Astrocyte (in vitro differentiated cells and primary cell): ENCODE measurements around the gene PDK2. TPM values are rescaled to one million over a fixed set of nuclear protein-coding genes. Genes with fewer than 3 reads are reported as not detected.

ENCODE experiments used
- DNase-seq: peaks from one replicate; pipeline ENCODE4 v3.0.0-alpha.2; 2010; ENCODE audit warnings: low read depth
- FAIRE-seq: peaks from 2 replicates; lab custom pipeline; 2011; peaks lifted over from hg19 to GRCh38; lab: Jason Lieb, UNC
- H2AFZ ChIP-seq: 2 replicates; pipeline ENCODE4 v1.6.0; 2012; ENCODE audit warnings: low read depth, low read length, inconsistent platforms
- H3K27ac ChIP-seq: 2 replicates; pipeline ENCODE4 v1.5.1; 2011; ENCODE audit warnings: low read depth, low read length, inconsistent platforms
- H3K27me3 ChIP-seq: 2 replicates; pipeline ENCODE4 v1.6.0; 2011; ENCODE audit warnings: low read length, inconsistent platforms; ENCODE audit not compliant: insufficient read depth
- H3K36me3 ChIP-seq: 2 replicates; pipeline ENCODE4 v1.5.1; 2011; ENCODE audit warnings: low read length, inconsistent platforms; ENCODE audit not compliant: insufficient read depth
- H3K4me1 ChIP-seq: 2 replicates; pipeline ENCODE4 v1.5.1; 2011; ENCODE audit warnings: low read length, inconsistent platforms; ENCODE audit not compliant: insufficient read depth
- H3K4me2 ChIP-seq: 2 replicates; pipeline ENCODE4 v1.6.0; 2012; ENCODE audit warnings: low read length, inconsistent platforms
- H3K4me3 ChIP-seq: 2 replicates; pipeline ENCODE4 v1.5.1; 2011; ENCODE audit warnings: low read depth, mild to moderate bottlenecking, low read length, inconsistent platforms; ENCODE audit not compliant: insufficient read depth
- H3K79me2 ChIP-seq: 2 replicates; pipeline ENCODE4 v1.6.0; 2012; ENCODE audit warnings: mild to moderate bottlenecking, low read length, inconsistent platforms; ENCODE audit not compliant: insufficient read depth
- H3K9ac ChIP-seq: 2 replicates; pipeline ENCODE4 v1.6.0; 2012; ENCODE audit warnings: mild to moderate bottlenecking, low read length, inconsistent platforms
- H3K9me3 ChIP-seq: 2 replicates; pipeline ENCODE4 v1.5.1; 2012; ENCODE audit warnings: low read depth, mild to moderate bottlenecking, low read length, inconsistent platforms; ENCODE audit not compliant: insufficient read depth
- H4K20me1 ChIP-seq: 2 replicates; pipeline ENCODE4 v1.6.0; 2012; ENCODE audit warnings: low read length, inconsistent platforms; ENCODE audit not compliant: insufficient read depth
- H3K27ac Mint-ChIP-seq: one replicate; pipeline ENCODE4 v1.8.0; 2021; ENCODE audit warnings: mild to moderate bottlenecking, mixed read lengths; ENCODE audit not compliant: unreplicated experiment
- H3K27me3 Mint-ChIP-seq: one replicate; pipeline ENCODE4 v1.8.0; 2021; ENCODE audit warnings: low read depth, mixed read lengths; ENCODE audit not compliant: unreplicated experiment
- H3K36me3 Mint-ChIP-seq: one replicate; pipeline ENCODE4 v1.8.0; 2021; ENCODE audit warnings: low read depth, mixed read lengths; ENCODE audit not compliant: unreplicated experiment
- H3K4me1 Mint-ChIP-seq: one replicate; pipeline ENCODE4 v1.8.0; 2021; ENCODE audit warnings: low read depth, mixed read lengths; ENCODE audit not compliant: unreplicated experiment
- H3K4me3 Mint-ChIP-seq: one replicate; pipeline ENCODE4 v1.8.0; 2021; ENCODE audit warnings: mild to moderate bottlenecking, moderate library complexity, mixed read lengths; ENCODE audit not compliant: unreplicated experiment
- H3K9me3 Mint-ChIP-seq: one replicate; pipeline ENCODE4 v1.8.0; 2021; ENCODE audit warnings: mild to moderate bottlenecking, mixed read lengths; ENCODE audit not compliant: unreplicated experiment
- EZH2 ChIP-seq: IDR thresholded peaks from 2 replicates; pipeline ENCODE4 v1.6.1; 2012; ENCODE audit warnings: mild to moderate bottlenecking, low read length, inconsistent platforms; ENCODE audit not compliant: insufficient read depth
- total RNA-seq: library from RNA; stranded (reverse); gene quantifications from 2 replicates; pipeline ENCODE4 v1.2.1, GENCODE V29; 2021
- TF ChIP-seq, protein P1 (sequence below): IDR thresholded peaks from 2 replicates; pipeline ENCODE4 v1.5.1; 2011; ENCODE audit warnings: low read depth, mild to moderate bottlenecking, inconsistent platforms, low read length, moderate library complexity; ENCODE audit not compliant: insufficient read depth

Gene PDK2
- total RNA-seq, 1 donor from 2014 or later, result 25.8 TPM

DNA sequence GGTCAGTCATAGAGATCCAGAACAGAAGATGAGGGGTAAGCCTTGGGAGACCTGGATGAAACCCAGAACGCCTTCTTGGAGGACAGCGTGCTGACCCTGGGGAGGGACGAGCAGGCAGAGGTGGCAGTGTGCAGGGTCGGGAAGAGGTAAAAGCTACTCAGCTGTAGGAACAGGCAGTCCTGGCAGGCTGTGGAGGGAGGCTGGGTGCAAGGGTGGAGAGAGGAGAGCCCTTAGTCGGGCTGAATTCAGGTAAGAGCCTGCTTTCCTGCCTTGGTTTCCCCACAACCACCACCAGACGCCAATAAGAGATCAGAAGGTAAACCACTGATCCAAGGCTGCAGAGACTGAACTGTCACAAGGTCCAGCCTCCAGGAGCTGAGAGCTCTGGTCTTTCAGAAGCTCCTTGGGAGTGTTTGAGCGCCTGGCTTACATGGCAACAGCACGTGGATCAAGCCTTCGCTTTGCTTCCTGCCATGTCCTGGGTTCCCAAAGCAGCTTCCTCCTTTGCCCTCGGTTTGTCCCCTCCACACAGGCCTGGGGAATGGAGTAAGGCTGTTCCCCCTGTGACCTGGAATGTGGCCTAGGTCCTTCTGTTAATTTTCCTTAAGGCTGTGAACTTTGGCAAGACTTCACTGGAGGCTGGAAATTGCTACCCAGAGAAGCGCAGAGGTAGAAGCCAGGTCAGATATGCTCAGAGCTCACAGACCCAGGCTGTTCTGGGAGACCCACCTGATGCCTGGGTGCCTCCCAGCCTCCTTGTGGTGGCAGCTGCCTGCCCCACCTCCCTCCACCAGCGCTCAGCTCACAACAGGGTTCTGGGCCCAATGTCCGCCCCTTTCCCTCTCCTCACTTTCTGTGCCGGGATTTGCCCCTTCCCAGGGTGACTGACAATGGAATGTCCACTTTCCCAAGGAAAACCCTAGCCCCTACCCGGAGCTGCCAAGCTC, 3.9 kb upstream of the PDK2 start:
- Histone ChIP-seq H3K9ac (no peak overlapping the region), H3K27ac (no peak overlapping the region), H3K4me3 (no peak overlapping the region), H3K4me2 (no peak overlapping the region), H3K36me3 (peaks cover 30% of the 10 kb centered on the region), H3K79me2 (peaks cover 16% of the 10 kb centered on the region), H2AFZ (no peak overlapping the region), H3K27me3 (no peaks in the 10 kb centered on the region), H3K4me1 (peaks cover 15% of the 10 kb centered on the region), H3K9me3 (no peaks in the 10 kb centered on the region), H4K20me1 (peaks cover 38% of the 10 kb centered on the region)
- FAIRE-seq (no peak), DNase-seq (no peak)
- no peak overlapping the region for H3K4me3 Mint-ChIP-seq
- peak overlapping the region; percentile 63 for H3K27ac Mint-ChIP-seq
- no peaks in the 10 kb centered on the region for H3K9me3 Mint-ChIP-seq
- peaks cover 7% of the 10 kb centered on the region for H3K36me3 Mint-ChIP-seq
- peaks cover 7% of the 10 kb centered on the region for H3K4me1 Mint-ChIP-seq
- TF ChIP-seq, protein P1, sequence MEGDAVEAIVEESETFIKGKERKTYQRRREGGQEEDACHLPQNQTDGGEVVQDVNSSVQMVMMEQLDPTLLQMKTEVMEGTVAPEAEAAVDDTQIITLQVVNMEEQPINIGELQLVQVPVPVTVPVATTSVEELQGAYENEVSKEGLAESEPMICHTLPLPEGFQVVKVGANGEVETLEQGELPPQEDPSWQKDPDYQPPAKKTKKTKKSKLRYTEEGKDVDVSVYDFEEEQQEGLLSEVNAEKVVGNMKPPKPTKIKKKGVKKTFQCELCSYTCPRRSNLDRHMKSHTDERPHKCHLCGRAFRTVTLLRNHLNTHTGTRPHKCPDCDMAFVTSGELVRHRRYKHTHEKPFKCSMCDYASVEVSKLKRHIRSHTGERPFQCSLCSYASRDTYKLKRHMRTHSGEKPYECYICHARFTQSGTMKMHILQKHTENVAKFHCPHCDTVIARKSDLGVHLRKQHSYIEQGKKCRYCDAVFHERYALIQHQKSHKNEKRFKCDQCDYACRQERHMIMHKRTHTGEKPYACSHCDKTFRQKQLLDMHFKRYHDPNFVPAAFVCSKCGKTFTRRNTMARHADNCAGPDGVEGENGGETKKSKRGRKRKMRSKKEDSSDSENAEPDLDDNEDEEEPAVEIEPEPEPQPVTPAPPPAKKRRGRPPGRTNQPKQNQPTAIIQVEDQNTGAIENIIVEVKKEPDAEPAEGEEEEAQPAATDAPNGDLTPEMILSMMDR, result no peak
- no peak for TF ChIP-seq EZH2
- H3K27me3 Mint-ChIP-seq, result no peaks in the 10 kb centered on the region

DNA sequence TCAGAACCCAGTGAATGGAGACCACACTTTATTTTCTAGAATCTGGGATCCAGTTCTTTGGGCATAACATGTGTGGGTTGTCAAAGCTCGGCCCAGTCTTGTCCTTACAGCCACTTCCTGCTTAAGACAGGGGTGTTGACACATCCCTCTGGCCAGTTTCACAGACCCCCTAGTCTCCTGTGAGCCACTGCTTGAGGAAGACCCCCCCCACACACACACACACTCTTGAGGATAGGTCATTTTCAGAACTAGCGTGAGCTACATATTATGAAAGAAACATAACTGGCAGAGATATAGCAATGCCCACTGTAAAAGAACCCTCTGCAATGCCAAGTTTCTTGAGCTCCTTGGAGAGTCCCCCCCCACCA, 3.2 kb upstream of the PDK2 start:
- TF ChIP-seq, protein P1, result no peak
- TF ChIP-seq EZH2, result no peak
- no peaks in the 10 kb centered on the region for H3K27me3 Mint-ChIP-seq
- peaks cover 7% of the 10 kb centered on the region for H3K4me1 Mint-ChIP-seq
- no peak overlapping the region for H2AFZ ChIP-seq
- H3K9ac ChIP-seq, result no peak overlapping the region
- no peak overlapping the region for H3K4me3 ChIP-seq
- H3K79me2 ChIP-seq, result peaks cover 16% of the 10 kb centered on the region
- peaks cover 34% of the 10 kb centered on the region for H4K20me1 ChIP-seq
- no peak overlapping the region for H3K27ac ChIP-seq
- no peak overlapping the region for H3K4me3 Mint-ChIP-seq
- no peaks in the 10 kb centered on the region for H3K27me3 ChIP-seq
- no peak overlapping the region for H3K4me2 ChIP-seq
- no peaks in the 10 kb centered on the region for H3K9me3 Mint-ChIP-seq
- FAIRE-seq (no peak), DNase-seq (no peak)
- H3K4me1 ChIP-seq, result peaks cover 15% of the 10 kb centered on the region
- H3K27ac Mint-ChIP-seq, result no peak overlapping the region
- H3K36me3 ChIP-seq, result peaks cover 30% of the 10 kb centered on the region
- peaks cover 7% of the 10 kb centered on the region for H3K36me3 Mint-ChIP-seq
- H3K9me3 ChIP-seq, result no peaks in the 10 kb centered on the region

DNA sequence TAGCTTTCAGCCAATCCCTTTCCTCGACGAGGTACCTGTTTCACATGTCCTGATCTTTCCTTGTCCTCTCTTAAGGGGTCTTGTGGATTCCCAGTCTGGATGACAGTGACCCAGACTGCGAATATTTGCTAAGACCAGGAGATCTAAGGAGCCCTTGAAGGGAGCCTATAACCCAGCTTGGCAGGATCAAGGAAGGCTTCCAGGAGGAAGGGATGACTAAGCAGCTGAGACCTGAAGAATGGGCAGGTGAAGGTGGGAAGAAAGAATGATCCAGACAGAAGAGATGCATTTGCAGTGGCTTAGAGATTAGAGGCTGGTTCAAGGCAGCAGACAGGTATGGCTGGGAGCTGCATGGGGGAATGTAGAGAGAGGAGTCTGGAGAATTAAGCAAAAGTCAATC, 1.9 kb upstream of the PDK2 start:
- H3K4me3 ChIP-seq, result no peak overlapping the region
- H3K4me2 ChIP-seq, result no peak overlapping the region
- no peaks in the 10 kb centered on the region for H3K27me3 ChIP-seq
- H3K4me1 ChIP-seq, result peaks cover 15% of the 10 kb centered on the region
- H3K36me3 ChIP-seq, result peaks cover 22% of the 10 kb centered on the region
- peaks cover 5% of the 10 kb centered on the region for H3K36me3 Mint-ChIP-seq
- no peak overlapping the region for H3K27ac ChIP-seq
- DNase-seq (no peak), FAIRE-seq (no peak)
- H3K79me2 ChIP-seq, result peaks cover 9% of the 10 kb centered on the region
- no peak overlapping the region for H3K4me3 Mint-ChIP-seq
- no peaks in the 10 kb centered on the region for H3K9me3 Mint-ChIP-seq
- peak overlapping the region; percentile 12 for H3K27ac Mint-ChIP-seq
- H2AFZ ChIP-seq, result no peak overlapping the region
- no peak for TF ChIP-seq EZH2
- TF ChIP-seq, protein P1, result no peak
- H3K9ac ChIP-seq, result no peak overlapping the region
- peaks cover 7% of the 10 kb centered on the region for H3K4me1 Mint-ChIP-seq
- H3K9me3 ChIP-seq, result no peaks in the 10 kb centered on the region
- peaks cover 22% of the 10 kb centered on the region for H4K20me1 ChIP-seq
- peaks cover 2% of the 10 kb centered on the region for H3K27me3 Mint-ChIP-seq
